ENCODE results near the gene MTHFD1L. TPM values are rescaled to one million over a fixed set of nuclear protein-coding genes. Genes with fewer than 3 reads are reported as not detected.
A peak's percentile ranks its signal among the peaks of the same experiment; 100 is the strongest.

The MTHFD1L gene
- total RNA-seq, 4 donors from 2014 or later = 2.4 to 19.2 (median 8.0) TPM

- peaks cover 0 to 8% (median 0%) of the 10 kb centered on the region in 3 donors for H3K4me1 ChIP-seq
- no peaks in the 10 kb centered on the region for H3K27me3 ChIP-seq
- intact Hi-C loops (cut with DNase I) = no loop called here
- no peak overlapping the region for H3K4me3 ChIP-seq
- H3K36me3 ChIP-seq = no peaks in the 10 kb centered on the region
- DNase-seq = no peak
- H3K27ac ChIP-seq = peak overlapping the region in 3 of 4 donors; percentile 15 to 45 (median 28)
- WGBS, 2 donors = 82 to 85% methylated on average over 10 of the region's 10 CpGs
- no peaks in the 10 kb centered on the region for H3K9me3 ChIP-seq
- TF ChIP-seq, protein P1, sequence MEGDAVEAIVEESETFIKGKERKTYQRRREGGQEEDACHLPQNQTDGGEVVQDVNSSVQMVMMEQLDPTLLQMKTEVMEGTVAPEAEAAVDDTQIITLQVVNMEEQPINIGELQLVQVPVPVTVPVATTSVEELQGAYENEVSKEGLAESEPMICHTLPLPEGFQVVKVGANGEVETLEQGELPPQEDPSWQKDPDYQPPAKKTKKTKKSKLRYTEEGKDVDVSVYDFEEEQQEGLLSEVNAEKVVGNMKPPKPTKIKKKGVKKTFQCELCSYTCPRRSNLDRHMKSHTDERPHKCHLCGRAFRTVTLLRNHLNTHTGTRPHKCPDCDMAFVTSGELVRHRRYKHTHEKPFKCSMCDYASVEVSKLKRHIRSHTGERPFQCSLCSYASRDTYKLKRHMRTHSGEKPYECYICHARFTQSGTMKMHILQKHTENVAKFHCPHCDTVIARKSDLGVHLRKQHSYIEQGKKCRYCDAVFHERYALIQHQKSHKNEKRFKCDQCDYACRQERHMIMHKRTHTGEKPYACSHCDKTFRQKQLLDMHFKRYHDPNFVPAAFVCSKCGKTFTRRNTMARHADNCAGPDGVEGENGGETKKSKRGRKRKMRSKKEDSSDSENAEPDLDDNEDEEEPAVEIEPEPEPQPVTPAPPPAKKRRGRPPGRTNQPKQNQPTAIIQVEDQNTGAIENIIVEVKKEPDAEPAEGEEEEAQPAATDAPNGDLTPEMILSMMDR (IDR thresholded peaks at IDR 0.05) = no peak
- TF ChIP-seq POLR2A (IDR thresholded peaks at IDR 0.05) = no peak
Measured at GRCh38 chr6:151101816-151102694, 236.6 kb downstream of the MTHFD1L start.

DNA sequence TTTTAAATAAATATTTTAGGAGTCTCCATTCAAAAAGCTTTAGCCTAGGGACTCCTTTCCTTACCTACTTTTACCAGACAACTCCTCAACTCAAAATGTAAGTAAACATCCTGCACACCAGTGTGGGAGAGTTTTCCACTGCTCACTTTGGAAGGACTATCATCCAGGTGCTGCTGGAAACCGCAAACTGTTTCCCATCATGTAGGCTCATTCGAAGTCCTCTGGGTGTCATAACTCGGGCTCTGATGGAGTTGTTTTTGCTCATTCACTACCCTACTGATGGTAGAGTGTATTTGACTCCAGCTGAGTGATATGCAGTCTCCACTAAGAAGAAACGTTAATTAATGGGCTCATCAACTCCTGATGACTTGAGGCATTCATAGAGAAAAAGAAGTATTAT, 237.8 kb downstream of the MTHFD1L start:
- DNase-seq = no peak
- no peak for TF ChIP-seq POLR2A (IDR thresholded peaks at IDR 0.05)
- TF ChIP-seq, protein P1 (IDR thresholded peaks at IDR 0.05) = no peak
- intact Hi-C loops (cut with DNase I) = no loop called here
- H3K27me3 ChIP-seq = no peaks in the 10 kb centered on the region
- no peaks in the 10 kb centered on the region for H3K36me3 ChIP-seq
- 81 to 84% methylated on average over 4 of the region's 4 CpGs for WGBS, 2 donors
- no peaks in the 10 kb centered on the region for H3K9me3 ChIP-seq
- peaks cover 0 to 8% (median 0%) of the 10 kb centered on the region in 3 donors for H3K4me1 ChIP-seq
- H3K4me3 ChIP-seq = no peak overlapping the region
- H3K27ac ChIP-seq = no peak overlapping the region

DNA sequence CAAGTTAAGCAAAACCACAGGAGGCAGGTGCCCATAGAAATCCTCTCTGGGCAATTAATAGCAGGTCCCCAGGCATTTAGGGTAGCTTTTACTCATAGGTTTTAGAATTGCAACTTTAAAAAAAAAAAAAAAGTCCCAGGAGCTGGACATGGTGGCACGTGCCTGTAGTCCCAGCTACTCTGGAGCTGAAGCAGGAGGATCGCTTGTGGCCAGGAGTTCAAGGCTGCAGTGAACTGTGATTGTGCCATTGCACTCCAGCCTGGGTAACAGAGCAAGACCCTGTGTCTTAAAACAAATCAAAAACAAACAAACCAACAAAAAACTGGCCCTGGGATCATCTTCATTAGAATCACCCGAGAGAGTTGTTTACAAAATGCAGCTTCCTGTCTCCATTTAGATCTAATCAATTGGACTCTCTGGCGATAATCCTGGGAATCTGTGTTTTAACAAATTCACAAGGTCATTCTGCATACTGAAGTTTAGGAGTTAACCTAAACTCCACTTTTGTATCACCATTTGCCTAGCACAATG, 242.5 kb downstream of the MTHFD1L start:
- Histone ChIP-seq H3K4me1 (no peaks in the 10 kb centered on the region), H3K36me3 (no peaks in the 10 kb centered on the region), H3K9me3 (no peaks in the 10 kb centered on the region), H3K27me3 (no peaks in the 10 kb centered on the region), H3K4me3 (no peak overlapping the region), H3K27ac (no peak overlapping the region)
- intact Hi-C loops (cut with DNase I) = no loop called here
- no peak for DNase-seq
- 70 to 85% methylated on average over 4 of the region's 4 CpGs for WGBS, 2 donors
- TF ChIP-seq POLR2A (IDR thresholded peaks at IDR 0.05) = no peak
- TF ChIP-seq, protein P1 (IDR thresholded peaks at IDR 0.05) = no peak

DNA sequence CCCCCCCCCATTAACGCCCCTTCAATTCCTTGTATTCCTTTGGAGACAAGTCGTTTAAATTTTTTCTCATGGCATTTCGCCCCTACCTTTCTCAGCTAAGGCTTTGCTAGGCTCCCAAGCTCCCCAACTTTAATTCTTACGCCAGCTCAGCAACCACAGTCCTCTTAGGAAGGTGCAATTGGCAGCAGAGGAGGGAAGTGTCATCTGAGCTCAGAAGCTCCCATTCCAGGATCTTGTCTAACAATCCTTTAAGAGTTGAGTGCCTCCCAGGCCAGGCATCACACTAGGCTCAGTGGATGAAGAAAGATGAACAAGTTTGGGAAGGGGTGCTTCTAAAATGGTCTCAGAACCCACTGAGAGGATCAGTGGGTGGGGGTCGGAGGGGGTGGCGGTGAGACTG, 243.0 kb downstream of the MTHFD1L start:
- intact Hi-C loops (cut with DNase I) = no loop called here
- DNase-seq = no peak
- H3K27ac ChIP-seq = no peak overlapping the region

GRCh38 chr6:151109361-151109760, 243.9 kb downstream of the MTHFD1L start:
- Histone ChIP-seq H3K27me3 (no peaks in the 10 kb centered on the region), H3K27ac (no peak overlapping the region), H3K4me1 (no peaks in the 10 kb centered on the region), H3K36me3 (no peaks in the 10 kb centered on the region), H3K4me3 (no peak overlapping the region), H3K9me3 (no peaks in the 10 kb centered on the region)
- WGBS, 2 donors = 53 to 67% methylated on average over 8 of the region's 8 CpGs
- intact Hi-C loops (cut with DNase I) = no loop called here
- DNase-seq = no peak
- TF ChIP-seq, protein P1 (IDR thresholded peaks at IDR 0.05) = no peak
- no peak for TF ChIP-seq POLR2A (IDR thresholded peaks at IDR 0.05)

More for the DNA sequence above, 243.0 kb downstream of the MTHFD1L start:
- Histone ChIP-seq H3K9me3 (no peaks in the 10 kb centered on the region), H3K4me1 (no peaks in the 10 kb centered on the region), H3K4me3 (no peak overlapping the region), H3K27me3 (no peaks in the 10 kb centered on the region), H3K36me3 (no peaks in the 10 kb centered on the region)
- TF ChIP-seq POLR2A (IDR thresholded peaks at IDR 0.05) = no peak
- TF ChIP-seq, protein P1 (IDR thresholded peaks at IDR 0.05) = no peak
- 63 to 86% methylated on average over 5 of the region's 6 CpGs for WGBS, 2 donors
